ENCODE results near the gene PPP3CA.
A peak's percentile ranks its signal among the peaks of the same experiment; 100 is the strongest.

The PPP3CA gene

DNA sequence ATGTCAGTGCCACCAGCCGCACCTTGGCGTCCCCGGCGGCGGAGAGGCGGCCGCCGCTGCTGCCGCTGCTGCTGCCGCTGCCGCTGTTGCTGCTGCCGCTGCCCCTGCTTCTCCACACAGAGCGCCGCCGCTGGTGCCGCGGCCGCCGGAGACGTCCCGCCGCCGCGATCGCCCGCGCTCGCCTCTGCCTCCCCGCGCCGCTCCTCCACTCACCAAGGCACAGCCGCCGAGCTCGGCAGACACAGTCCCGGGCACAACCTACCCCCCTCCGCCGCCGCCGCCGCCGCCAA is at the start of gene PPP3CA:
Gene PPP3CA (minus strand): TSS at position 260 of the 290 bp plus-strand sequence.
- peak within 1 kb of the TSS; percentile 88 for H3K4me3 ChIP-seq (ENCODE audit: low read length)
- no peak for DNase-seq (ENCODE audit: low read depth)
- TF ChIP-seq, protein P1, sequence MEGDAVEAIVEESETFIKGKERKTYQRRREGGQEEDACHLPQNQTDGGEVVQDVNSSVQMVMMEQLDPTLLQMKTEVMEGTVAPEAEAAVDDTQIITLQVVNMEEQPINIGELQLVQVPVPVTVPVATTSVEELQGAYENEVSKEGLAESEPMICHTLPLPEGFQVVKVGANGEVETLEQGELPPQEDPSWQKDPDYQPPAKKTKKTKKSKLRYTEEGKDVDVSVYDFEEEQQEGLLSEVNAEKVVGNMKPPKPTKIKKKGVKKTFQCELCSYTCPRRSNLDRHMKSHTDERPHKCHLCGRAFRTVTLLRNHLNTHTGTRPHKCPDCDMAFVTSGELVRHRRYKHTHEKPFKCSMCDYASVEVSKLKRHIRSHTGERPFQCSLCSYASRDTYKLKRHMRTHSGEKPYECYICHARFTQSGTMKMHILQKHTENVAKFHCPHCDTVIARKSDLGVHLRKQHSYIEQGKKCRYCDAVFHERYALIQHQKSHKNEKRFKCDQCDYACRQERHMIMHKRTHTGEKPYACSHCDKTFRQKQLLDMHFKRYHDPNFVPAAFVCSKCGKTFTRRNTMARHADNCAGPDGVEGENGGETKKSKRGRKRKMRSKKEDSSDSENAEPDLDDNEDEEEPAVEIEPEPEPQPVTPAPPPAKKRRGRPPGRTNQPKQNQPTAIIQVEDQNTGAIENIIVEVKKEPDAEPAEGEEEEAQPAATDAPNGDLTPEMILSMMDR (conservative IDR thresholded peaks at IDR 0.05; ENCODE audit: low read length), result no peak

DNA sequence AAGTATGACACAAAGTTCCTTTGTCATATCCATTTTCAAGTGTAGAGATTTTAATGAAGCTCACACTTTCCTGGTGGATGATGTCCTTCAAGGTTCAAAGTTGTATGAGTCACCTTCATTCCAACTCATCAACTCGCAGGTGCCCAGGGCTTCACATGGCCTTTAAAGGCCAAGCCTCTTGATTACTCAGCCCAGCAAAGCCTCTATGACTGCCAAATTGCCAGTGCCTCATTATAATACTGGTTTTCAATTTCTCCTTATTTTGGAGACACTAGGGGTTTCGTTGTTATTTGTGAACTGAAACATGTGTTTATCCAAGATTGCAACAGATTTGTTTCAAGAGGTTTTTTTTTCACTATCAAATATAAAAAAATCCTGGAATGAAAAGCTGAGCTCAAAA is 45.9 kb upstream of the PPP3CA start:
- peak; percentile 51 for DNase-seq (ENCODE audit: low read depth)
- TF ChIP-seq, protein P1 (conservative IDR thresholded peaks at IDR 0.05; ENCODE audit: low read length), result no peak
- H3K4me3 ChIP-seq (ENCODE audit: low read length), result no peak overlapping the region

DNA sequence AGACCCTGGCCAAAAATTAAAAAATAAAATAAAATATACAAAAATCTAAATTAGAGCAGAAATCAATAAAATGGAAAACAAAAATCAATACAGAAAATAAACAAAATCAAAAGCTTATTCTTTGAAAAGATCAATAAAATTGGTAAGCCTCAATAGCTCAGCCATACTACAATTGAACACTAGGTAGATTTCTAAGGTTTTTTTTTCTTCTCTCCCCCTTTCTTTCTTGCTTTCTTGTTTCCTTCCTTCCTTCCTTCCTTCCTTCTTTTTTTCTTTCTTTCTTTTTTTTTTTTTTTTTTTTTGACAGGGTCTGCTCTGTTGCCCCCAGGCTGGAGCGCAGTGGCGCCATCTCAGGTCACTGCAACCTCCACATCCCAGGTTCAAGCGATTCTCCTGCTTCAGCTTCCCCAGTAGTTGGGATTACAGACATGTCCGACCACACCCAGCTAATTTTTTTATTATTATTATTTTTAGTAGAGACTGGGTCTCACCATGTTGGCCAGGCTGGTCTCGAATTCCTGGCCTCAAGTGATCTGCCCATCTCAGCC is 23.4 kb upstream of the PPP3CA start:
- DNase-seq (ENCODE audit: low read depth), result no peak
- TF ChIP-seq, protein P1 (conservative IDR thresholded peaks at IDR 0.05; ENCODE audit: low read length), result no peak
- H3K4me3 ChIP-seq (ENCODE audit: low read length), result no peak overlapping the region

DNA sequence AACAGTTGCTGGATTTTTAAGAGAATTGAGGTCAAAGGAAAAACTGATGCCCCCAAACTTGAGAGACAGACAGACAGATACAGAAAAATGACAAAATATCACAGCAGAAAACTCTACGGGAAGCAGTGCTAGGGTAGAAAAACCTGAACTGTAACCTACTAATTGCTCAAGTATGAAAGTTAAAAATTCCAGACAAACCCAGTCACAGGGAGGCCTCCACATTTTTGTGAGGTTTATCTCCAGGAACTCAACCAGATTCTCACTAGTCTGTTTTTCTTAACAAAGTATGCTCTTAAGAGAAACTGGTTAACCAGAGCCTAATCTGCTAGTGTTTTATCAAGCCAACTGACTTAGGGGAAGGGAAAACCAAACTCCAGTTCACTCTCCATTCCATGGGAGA is 19.9 kb upstream of the PPP3CA start:
- no peak overlapping the region for H3K4me3 ChIP-seq (ENCODE audit: low read length)
- peak; percentile 89 for DNase-seq (ENCODE audit: low read depth)
- TF ChIP-seq, protein P1 (conservative IDR thresholded peaks at IDR 0.05; ENCODE audit: low read length), result no peak

DNA sequence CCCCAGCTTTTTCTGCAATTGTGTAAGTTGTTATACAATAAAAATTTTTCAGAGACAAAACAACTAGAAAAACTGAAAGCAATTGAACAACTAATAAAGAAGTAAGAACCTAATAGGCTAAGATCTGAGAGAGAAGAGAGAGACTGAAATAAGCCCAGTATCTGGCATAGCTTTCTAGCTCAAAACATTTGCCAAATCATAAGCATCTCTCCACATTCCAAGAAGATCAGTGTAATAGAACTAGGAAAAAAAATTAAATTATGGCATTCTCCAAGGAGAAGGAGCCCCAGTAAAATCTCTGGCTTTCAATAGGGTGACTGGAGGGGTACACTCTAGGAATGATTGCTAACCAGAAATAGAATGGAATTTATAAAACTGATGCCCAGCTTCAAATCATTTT is 19.0 kb upstream of the PPP3CA start:
- TF ChIP-seq, protein P1 (conservative IDR thresholded peaks at IDR 0.05; ENCODE audit: low read length), result no peak
- DNase-seq (ENCODE audit: low read depth), result peak; percentile 66
- H3K4me3 ChIP-seq (ENCODE audit: low read length), result no peak overlapping the region

DNA sequence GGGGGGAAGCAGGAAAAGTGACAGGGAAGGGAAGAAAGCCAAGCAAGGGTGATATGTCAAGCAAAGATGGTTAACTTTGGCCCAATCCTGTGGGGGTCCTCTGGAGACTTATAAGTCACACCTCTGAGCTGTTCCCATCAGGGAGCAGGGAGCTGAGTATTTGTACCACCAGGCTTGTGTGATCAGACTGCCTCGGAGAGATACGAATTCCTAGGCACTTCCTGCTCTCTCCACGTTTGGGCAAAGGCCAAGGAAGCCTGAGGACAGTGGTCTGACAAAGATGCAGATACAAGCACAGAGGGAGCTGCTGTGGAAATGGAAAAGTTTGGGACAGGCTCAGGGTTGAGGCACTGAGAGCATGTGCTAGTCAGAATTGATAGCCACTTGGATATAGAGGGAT is 10.4 kb upstream of the PPP3CA start:
- DNase-seq (ENCODE audit: low read depth), result peak; percentile 34
- H3K4me3 ChIP-seq (ENCODE audit: low read length), result no peak overlapping the region
- TF ChIP-seq, protein P1 (conservative IDR thresholded peaks at IDR 0.05; ENCODE audit: low read length), result no peak

DNA sequence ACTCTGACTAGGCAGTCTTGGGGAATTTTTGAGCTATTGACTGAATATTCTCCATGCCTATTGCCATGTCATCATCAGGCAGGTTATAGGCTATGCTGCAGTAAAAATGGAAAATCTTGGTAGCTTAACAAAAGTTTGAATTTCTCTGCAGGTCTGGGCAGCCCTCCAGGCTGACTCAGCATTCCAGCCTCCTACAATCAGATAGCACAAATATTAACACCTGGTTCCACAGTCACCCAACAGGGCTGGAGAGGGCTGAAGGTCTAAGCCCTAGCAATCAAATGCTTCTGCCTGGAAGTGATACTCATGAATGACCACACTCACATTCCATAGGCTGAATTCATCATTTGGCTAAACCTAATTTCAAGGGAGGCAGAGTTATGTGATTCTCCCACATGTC is 9.6 kb upstream of the PPP3CA start:
- peak; percentile 96 for DNase-seq (ENCODE audit: low read depth)
- TF ChIP-seq, protein P1 (conservative IDR thresholded peaks at IDR 0.05; ENCODE audit: low read length), result no peak
- H3K4me3 ChIP-seq (ENCODE audit: low read length), result no peak overlapping the region

Data from AG10803 (cell line).